ENCODE measurements around the gene CCT3.

DNA sequence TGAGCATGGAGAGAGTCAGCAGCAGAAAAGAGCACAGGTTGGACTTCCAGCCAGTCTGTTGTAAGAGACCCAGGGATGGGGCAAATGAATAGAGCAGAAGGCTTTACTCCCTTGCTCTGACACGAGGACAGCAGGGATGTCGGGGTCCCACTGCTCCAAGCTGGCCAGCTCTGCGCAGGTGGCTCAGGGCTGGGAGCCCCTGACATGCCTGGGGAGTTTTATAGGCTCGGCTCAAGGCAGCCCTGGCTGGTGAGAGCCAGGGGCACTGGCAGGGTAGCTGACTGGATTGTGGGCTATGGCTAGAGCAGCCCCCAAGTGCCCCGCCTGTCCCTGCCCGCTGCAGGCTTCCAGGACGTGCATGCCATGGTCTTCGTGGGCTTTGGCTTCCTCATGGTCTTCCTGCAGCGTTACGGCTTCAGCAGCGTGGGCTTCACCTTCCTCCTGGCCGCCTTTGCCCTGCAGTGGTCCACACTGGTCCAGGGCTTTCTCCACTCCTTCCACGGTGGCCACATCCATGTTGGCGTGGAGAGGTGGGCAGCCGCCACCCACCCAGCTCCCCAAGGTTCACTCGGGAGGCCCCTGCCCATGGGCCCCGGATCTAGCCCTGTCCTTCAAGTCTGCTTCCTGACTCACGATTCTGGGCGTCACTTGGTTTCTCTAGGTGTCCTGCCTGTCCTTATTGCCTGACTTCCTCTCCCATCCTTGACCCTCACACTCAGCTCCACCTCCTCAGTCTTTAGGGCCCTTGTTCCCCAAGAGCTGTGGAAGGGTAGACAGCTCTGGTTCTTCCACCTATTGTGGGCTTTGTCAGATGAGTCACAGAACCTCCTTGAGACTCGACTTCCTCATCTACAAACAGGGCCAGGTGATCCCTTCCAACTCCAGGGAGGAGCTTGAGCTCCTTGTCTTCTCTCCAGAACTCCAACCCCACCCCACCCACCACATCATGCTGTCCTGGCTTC lies 39.1 kb upstream of the CCT3 start:
- TF ChIP-seq POLR2A (IDR thresholded peaks at IDR 0.05) (no peak), EP300 (IDR thresholded peaks at IDR 0.05) (no peak)
- TF ChIP-seq, protein P1, sequence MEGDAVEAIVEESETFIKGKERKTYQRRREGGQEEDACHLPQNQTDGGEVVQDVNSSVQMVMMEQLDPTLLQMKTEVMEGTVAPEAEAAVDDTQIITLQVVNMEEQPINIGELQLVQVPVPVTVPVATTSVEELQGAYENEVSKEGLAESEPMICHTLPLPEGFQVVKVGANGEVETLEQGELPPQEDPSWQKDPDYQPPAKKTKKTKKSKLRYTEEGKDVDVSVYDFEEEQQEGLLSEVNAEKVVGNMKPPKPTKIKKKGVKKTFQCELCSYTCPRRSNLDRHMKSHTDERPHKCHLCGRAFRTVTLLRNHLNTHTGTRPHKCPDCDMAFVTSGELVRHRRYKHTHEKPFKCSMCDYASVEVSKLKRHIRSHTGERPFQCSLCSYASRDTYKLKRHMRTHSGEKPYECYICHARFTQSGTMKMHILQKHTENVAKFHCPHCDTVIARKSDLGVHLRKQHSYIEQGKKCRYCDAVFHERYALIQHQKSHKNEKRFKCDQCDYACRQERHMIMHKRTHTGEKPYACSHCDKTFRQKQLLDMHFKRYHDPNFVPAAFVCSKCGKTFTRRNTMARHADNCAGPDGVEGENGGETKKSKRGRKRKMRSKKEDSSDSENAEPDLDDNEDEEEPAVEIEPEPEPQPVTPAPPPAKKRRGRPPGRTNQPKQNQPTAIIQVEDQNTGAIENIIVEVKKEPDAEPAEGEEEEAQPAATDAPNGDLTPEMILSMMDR (IDR thresholded peaks at IDR 0.05), result no peak

Data from tibial nerve (tissue), 4 donors.